GM13976 (cell line): ENCODE measurements around the gene PRPSAP2.

ENCODE experiments used
- DNase-seq: peaks from one replicate; pipeline ENCODE4 v3.0.0; 2012; ENCODE audit warnings: low spot score
- in situ Hi-C: fragments of 300-500 bp; cut with MboI; formaldehyde crosslinking; loops from one replicate; pipeline ENCODE4 v1.12.0; 2022; ENCODE audit warnings: low sequenced_read_pairs, mixed read lengths, inconsistent platforms; ENCODE audit not compliant: unreplicated experiment
- TF ChIP-seq, protein P1 (sequence below): IDR thresholded peaks from 2 replicates; pipeline ENCODE4 v1.5.1; 2012; ENCODE audit warnings: borderline replicate concordance, mild to moderate bottlenecking; ENCODE audit not compliant: insufficient read depth; ENCODE audit errors: extremely low read depth, missing control alignments, control extremely low read depth

Gene PRPSAP2

DNA sequence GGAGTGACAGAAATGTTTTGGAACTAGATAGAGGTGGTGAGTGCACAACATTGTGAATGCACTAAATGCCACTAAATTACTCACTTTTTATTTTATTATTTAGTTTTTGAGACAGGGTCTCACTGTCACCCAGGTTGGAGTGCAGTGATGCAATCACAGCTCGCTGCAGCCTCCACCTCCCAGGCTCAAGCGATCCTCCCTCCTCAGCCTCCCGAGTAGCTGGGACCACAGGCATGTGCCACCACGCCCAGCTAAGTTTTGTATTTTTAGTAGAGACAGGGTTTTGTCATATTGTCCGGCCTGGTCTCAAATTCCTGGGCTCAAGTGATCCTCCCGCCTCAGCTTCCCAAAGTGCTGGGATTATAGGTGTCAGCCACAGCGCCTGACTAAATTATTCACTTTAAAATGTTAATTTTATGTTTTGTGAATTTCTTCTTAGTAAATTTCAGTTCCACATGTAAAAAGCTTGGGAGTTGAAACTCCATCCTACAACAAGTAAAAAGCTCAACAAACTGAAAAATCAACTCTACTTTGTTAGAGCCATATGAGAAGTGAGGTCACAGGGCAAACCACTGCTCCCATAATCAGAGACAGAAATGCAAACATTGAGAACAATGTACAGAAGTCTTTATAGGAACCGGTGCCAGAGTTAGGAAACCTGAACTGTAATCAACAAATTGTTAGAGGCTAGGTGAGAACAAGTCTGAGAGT is 80.2 kb downstream of the PRPSAP2 start:
- TF ChIP-seq, protein P1, sequence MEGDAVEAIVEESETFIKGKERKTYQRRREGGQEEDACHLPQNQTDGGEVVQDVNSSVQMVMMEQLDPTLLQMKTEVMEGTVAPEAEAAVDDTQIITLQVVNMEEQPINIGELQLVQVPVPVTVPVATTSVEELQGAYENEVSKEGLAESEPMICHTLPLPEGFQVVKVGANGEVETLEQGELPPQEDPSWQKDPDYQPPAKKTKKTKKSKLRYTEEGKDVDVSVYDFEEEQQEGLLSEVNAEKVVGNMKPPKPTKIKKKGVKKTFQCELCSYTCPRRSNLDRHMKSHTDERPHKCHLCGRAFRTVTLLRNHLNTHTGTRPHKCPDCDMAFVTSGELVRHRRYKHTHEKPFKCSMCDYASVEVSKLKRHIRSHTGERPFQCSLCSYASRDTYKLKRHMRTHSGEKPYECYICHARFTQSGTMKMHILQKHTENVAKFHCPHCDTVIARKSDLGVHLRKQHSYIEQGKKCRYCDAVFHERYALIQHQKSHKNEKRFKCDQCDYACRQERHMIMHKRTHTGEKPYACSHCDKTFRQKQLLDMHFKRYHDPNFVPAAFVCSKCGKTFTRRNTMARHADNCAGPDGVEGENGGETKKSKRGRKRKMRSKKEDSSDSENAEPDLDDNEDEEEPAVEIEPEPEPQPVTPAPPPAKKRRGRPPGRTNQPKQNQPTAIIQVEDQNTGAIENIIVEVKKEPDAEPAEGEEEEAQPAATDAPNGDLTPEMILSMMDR: no peak
- in situ Hi-C loops: loop anchor here (25.0 kb wide), 1 partner anchor 126 kb away; no protein-coding TSS in a partner anchor
- DNase-seq: no peak

DNA sequence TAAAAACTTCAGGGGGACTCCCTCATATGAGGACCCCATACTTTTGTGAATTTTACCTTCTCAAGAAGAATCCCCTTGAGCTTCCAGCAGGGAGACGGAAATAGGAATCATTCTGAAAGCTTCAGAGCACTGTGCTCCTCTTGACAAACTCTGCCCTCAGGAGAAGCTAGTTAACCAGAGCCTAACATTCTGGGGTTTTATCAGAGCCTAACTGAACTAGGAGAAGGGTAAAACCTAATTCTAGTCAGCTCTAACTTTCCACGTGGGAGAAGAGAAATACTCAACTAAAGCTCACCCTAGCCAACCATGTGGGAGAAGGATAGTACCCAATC is 80.7 kb downstream of the PRPSAP2 start:
- in situ Hi-C loops: loop anchor here (25.0 kb wide), 1 partner anchor 126 kb away; no protein-coding TSS in a partner anchor
- DNase-seq: no peak
- TF ChIP-seq, protein P1: no peak

DNA sequence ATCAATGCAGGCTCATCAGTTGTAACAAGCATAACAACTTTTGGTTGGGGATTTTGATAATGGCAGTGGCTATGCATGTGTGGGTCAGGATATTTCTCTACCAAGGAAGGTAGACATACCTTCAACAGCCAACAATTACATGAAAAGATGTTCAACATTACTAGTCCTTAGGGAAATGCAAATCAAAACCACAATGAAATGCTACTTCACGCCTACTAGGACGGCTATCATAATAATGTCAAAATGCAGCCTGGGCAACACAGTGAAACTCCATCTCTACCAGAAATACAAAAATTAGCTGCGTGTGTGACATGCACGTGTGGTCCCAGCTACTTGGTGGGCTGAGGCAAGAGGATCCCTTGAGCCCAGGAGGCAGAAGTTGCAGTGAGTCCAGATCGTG is 86.7 kb downstream of the PRPSAP2 start:
- TF ChIP-seq, protein P1: no peak
- in situ Hi-C loops: loop anchor here (25.0 kb wide), 1 partner anchor 132 kb away; no protein-coding TSS in a partner anchor
- DNase-seq: no peak

- no peak for DNase-seq
- TF ChIP-seq, protein P1: no peak
- in situ Hi-C loops: loop anchor here (25.0 kb wide), 1 partner anchor 134 kb away; no protein-coding TSS in a partner anchor
Measured at GRCh38 chr17:18946536-18946935, 88.6 kb downstream of the PRPSAP2 start.

DNA sequence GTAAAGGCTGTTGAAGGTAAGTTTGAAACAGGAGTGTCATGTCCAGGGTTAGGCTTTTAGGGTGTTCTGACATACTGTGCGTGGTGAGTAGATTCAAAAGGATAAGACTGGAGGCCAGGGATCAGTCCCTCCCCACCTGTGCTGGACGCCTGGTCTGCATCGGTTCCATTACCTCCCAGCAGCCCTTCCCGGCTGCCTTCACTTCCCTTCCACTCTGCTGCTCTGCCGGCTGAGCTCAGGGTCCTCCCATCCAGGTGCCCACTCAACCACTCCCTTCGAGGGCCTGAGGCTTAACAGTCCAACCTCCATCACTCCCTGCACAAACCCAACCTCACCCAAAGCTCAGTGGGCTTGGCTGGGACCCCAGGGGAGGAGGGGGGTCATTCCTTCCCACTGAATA is 89.9 kb downstream of the PRPSAP2 start:
- TF ChIP-seq, protein P1: no peak
- no peak for DNase-seq
- in situ Hi-C loops: loop anchor here (25.0 kb wide), 1 partner anchor 136 kb away; no protein-coding TSS in a partner anchor

DNA sequence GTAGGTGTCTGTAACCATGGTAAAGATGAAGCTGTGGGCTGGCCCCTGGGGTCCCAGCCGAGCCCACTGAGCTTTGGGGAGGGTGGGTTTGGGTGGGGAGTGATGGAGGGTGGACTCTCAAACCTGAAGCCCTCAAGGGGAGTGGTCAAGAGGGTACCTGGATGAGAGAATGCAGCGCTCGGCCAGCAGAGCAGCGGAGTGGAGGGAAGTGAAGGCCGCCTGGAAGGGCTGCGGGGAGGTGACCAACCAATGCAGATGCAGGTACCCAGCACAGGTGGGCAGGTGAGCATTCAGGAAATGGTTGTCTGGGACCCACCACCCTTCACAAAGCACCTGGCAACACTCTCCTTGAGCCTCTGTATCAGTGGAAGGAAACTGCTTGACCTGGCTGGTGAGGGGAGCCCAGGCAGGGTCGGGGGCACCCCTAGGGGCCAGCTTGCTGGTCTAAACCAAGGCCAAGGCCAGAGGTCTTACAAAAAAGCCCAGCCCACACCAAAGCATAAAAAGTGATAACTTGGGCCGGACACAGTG is 90.6 kb downstream of the PRPSAP2 start:
- TF ChIP-seq, protein P1: no peak
- in situ Hi-C loops: loop anchor here (25.0 kb wide), 1 partner anchor 136 kb away; no protein-coding TSS in a partner anchor
- no peak for DNase-seq

DNA sequence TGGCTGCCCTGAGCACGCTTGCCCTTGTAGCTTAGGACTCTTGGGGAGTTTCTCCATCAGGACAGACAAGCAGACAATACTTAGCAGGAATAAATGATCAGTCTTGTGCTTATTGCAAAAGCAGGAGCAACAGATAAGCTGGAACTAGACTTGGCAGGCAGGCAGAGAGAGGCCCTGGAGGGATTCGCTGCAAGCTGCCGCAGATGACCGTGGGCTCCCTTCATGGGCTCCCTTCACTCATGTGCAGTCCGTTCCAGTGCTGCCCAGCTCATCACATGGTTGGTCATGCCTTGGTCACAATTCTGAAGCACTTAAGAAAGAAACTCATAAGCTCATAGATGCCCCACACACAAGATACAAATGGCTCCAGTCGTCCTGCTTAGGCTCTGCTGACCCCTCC is 91.6 kb downstream of the PRPSAP2 start:
- TF ChIP-seq, protein P1: no peak
- DNase-seq: no peak
- in situ Hi-C loops: loop anchor here (25.0 kb wide), 1 partner anchor 137 kb away; no protein-coding TSS in a partner anchor
